HG02970 (cell line): Measurements from ENCODE around the gene NRP2.

Experiments
- ATAC-seq: cut with Tn5 transposase; IDR thresholded peaks from one replicate; pipeline ENCODE4 v1.9.1; 2021; ENCODE audit warnings: mild to moderate bottlenecking, moderate library complexity, moderate number of reproducible peaks; ENCODE audit not compliant: unreplicated experiment, low FRiP score

The NRP2 gene

GRCh38 chr2:205658068-205658467 lies 24.2 kb upstream of the NRP2 start:
- no peak for ATAC-seq

- no peak for ATAC-seq
Measured at GRCh38 chr2:205658572-205658971, 23.7 kb upstream of the NRP2 start.

GRCh38 chr2:205659922-205660321 lies 22.4 kb upstream of the NRP2 start:
- no peak for ATAC-seq

GRCh38 chr2:205660521-205661124 lies 21.7 kb upstream of the NRP2 start:
- no peak for ATAC-seq

GRCh38 chr2:205661281-205661680 lies 21.0 kb upstream of the NRP2 start:
- ATAC-seq: no peak

- ATAC-seq: no peak
Measured at GRCh38 chr2:205662206-205662965, 19.9 kb upstream of the NRP2 start.

GRCh38 chr2:205665791-205666190 lies 16.5 kb upstream of the NRP2 start:
- no peak for ATAC-seq

GRCh38 chr2:205670292-205670691 lies 12.0 kb upstream of the NRP2 start:
- no peak for ATAC-seq

- no peak for ATAC-seq
Measured at GRCh38 chr2:205673312-205673711, 9.0 kb upstream of the NRP2 start.

GRCh38 chr2:205675861-205676516 lies 6.3 kb upstream of the NRP2 start:
- no peak for ATAC-seq

- no peak for ATAC-seq
Measured at GRCh38 chr2:205678541-205679142, 3.7 kb upstream of the NRP2 start.

- ATAC-seq: no peak
Measured at GRCh38 chr2:205679410-205680009, 2.8 kb upstream of the NRP2 start.

- ATAC-seq: no peak
Measured at GRCh38 chr2:205680067-205680466, 2.2 kb upstream of the NRP2 start.

- ATAC-seq: no peak
Measured at GRCh38 chr2:205680903-205681302, 1.4 kb upstream of the NRP2 start.

GRCh38 chr2:205681401-205682238 lies 681 bp upstream of the NRP2 start:
- ATAC-seq: no peak

- no peak for ATAC-seq
Measured at GRCh38 chr2:205682971-205683501, 735 bp downstream of the NRP2 start.

- ATAC-seq: no peak
Measured at GRCh38 chr2:205683502-205684367, 1.4 kb downstream of the NRP2 start.

- ATAC-seq: no peak
Measured at GRCh38 chr2:205684871-205685313, 2.6 kb downstream of the NRP2 start.
